MCF 10A (cell line): Measurements from ENCODE around the gene OR10J4. TPM values are rescaled to one million over a fixed set of nuclear protein-coding genes. Genes with fewer than 3 reads are reported as not detected.
"Not testable (repeated sequence)": the region's sequence is repeated elsewhere in the genome, so short reads cannot be mapped to it uniquely, and the experiment has no call there.

Experiments used
- BruUV-seq: library from RNA; stranded (reverse); fragments of 400-500 nt; replicated peaks from 2 replicates; lab custom pipeline; 2021; lab: Mats Ljungman, UMichigan
- CTCF ChIA-PET: fragments of 300-600 bp; sonication (Branson Sonifier 250); formaldehyde crosslinking; extraction: SDS; loops from one replicate; lab custom pipeline; 2021; ENCODE audit warnings: antibody characterized with exemption, inconsistent platforms; lab: Yijun Ruan, JAX
- POLR2A ChIA-PET: fragments of 300-600, 350-650 bp; sonication (Branson Sonifier 250); formaldehyde crosslinking; extraction: SDS; loops from one replicate; lab custom pipeline; 2020; ENCODE audit warnings: antibody characterized with exemption, inconsistent platforms; lab: Yijun Ruan, JAX
- DNase-seq: peaks from one replicate; pipeline ENCODE4 v3.0.0-alpha.2; 2018; ENCODE audit not compliant: unreplicated experiment
- H3K27ac Mint-ChIP-seq: one replicate; pipeline ENCODE4 v1.8.0; 2022; ENCODE audit warnings: mild to moderate bottlenecking, low read depth, mixed read lengths; ENCODE audit not compliant: unreplicated experiment
- H3K27me3 Mint-ChIP-seq: one replicate; pipeline ENCODE4 v1.8.0; 2022; ENCODE audit warnings: mixed read lengths; ENCODE audit not compliant: insufficient read depth, unreplicated experiment
- H3K36me3 Mint-ChIP-seq: one replicate; pipeline ENCODE4 v1.8.0; 2022; ENCODE audit warnings: mild to moderate bottlenecking, moderate library complexity, mixed read lengths; ENCODE audit not compliant: insufficient read depth, unreplicated experiment
- H3K4me1 Mint-ChIP-seq: one replicate; pipeline ENCODE4 v1.8.0; 2022; ENCODE audit warnings: mixed read lengths; ENCODE audit not compliant: insufficient read depth, unreplicated experiment
- H3K4me3 Mint-ChIP-seq: one replicate; pipeline ENCODE4 v1.8.0; 2022; ENCODE audit warnings: mild to moderate bottlenecking, moderate library complexity, mixed read lengths; ENCODE audit not compliant: unreplicated experiment
- H3K9me3 Mint-ChIP-seq: one replicate; pipeline ENCODE4 v1.8.0; 2022; ENCODE audit warnings: mixed read lengths; ENCODE audit not compliant: unreplicated experiment
- intact Hi-C: fragments of 100-400 bp; cut with micrococcal nuclease; formaldehyde crosslinking; loops from 2 replicates; pipeline ENCODE4 v1.14.1; 2022
- total RNA-seq: library from RNA; stranded (reverse); gene quantifications from 2 replicates; pipeline ENCODE4 v1.2.3, GENCODE V29; 2022
- TF ChIP-seq, protein P1 (sequence below): fragments of 200-600 bp; IDR thresholded peaks from one replicate; pipeline ENCODE4 v1.8.0; 2022; ENCODE audit warnings: antibody characterized with exemption, mild to moderate bottlenecking; ENCODE audit not compliant: unreplicated experiment

The OR10J4 gene
- total RNA-seq, 1 experiment from 2014 or later: not detected

DNA sequence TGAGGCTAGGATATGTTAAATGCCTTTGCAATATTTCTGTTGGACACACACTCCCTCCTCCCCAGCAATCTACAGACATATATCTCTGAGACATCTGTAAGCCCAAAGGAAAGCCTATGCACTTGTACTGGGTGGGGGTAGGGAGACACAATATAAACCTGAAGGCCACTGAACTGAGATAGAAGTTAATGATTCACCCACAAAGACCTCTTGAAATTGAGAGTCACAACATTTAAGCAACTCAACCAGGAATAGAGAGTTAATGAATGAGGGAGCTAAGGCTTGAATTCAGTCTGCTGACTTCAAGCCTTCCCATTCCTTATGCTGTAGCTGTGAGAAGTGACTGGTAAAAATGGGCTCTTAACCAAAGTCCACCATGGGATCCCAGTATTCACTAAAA is 12.5 kb downstream of the OR10J4 start:
- TF ChIP-seq, protein P1, sequence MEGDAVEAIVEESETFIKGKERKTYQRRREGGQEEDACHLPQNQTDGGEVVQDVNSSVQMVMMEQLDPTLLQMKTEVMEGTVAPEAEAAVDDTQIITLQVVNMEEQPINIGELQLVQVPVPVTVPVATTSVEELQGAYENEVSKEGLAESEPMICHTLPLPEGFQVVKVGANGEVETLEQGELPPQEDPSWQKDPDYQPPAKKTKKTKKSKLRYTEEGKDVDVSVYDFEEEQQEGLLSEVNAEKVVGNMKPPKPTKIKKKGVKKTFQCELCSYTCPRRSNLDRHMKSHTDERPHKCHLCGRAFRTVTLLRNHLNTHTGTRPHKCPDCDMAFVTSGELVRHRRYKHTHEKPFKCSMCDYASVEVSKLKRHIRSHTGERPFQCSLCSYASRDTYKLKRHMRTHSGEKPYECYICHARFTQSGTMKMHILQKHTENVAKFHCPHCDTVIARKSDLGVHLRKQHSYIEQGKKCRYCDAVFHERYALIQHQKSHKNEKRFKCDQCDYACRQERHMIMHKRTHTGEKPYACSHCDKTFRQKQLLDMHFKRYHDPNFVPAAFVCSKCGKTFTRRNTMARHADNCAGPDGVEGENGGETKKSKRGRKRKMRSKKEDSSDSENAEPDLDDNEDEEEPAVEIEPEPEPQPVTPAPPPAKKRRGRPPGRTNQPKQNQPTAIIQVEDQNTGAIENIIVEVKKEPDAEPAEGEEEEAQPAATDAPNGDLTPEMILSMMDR: no peak
- DNase-seq: no peak
- POLR2A ChIA-PET: interaction anchor here (1.2 kb wide), 1 partner anchor 25 kb away, joined by 3 read pairs; no protein-coding TSS in a partner anchor
- Mint-ChIP-seq H3K27ac (no peak overlapping the region), H3K36me3 (no peaks in the 10 kb centered on the region), H3K4me3 (no peak overlapping the region), H3K27me3 (no peaks in the 10 kb centered on the region), H3K9me3 (peaks cover 22% of the 10 kb centered on the region), H3K4me1 (peaks cover 15% of the 10 kb centered on the region)
- CTCF ChIA-PET: no interaction called here
- intact Hi-C loops: no loop called here
- BruUV-seq: no TSS peak

DNA sequence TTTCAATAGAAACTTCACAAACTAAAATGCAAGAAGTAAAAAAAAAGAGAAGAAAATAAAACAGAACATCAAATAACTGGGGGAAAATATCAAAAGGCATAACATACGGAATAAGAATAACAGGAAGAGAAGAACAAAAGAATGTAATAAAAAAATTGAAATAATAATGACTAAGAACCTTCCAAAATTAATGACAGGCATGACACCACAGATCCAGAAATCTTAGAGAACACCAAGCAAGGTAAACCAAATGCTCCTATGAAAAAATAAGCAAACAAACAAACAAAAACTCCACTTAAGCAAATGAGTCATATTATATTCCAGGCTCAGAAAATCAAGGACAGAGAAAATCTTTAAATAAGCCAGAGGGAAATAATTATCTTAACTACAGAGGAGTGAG is 16.2 kb downstream of the OR10J4 start:
- ChIA-PET CTCF (interaction anchor here (0.8 kb wide), 1 partner anchor 234 kb away, joined by 3 read pairs; no protein-coding TSS in a partner anchor), POLR2A (no interaction called here)
- Mint-ChIP-seq H3K9me3 (peaks cover 37% of the 10 kb centered on the region), H3K27ac (no peak overlapping the region), H3K4me3 (no peak overlapping the region), H3K36me3 (no peaks in the 10 kb centered on the region), H3K4me1 (peaks cover 3% of the 10 kb centered on the region), H3K27me3 (no peaks in the 10 kb centered on the region)
- TF ChIP-seq, protein P1: no peak
- DNase-seq: no peak
- no TSS peak for BruUV-seq
- intact Hi-C loops: no loop called here

DNA sequence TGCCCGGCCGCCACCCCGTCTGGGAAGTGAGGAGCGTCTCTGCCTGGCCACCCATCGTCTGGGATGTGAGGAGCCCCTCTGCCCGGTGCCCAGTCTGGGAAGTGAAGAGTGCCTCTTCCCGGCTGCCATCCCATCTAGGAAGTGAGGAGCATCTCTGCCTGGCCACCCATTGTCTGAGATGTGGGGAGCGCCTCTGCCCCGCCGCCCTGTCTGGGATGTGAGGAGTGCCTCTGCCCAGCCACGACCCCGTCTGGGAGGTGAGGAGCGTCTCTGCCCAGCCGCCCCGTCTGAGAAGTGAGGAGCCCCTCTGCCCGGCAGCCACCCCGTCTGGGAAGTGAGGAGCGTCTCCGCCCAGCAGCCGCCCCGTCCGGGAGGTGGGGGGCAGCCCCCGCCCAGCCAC is 17.6 kb downstream of the OR10J4 start:
- CTCF ChIA-PET: interaction anchor here (0.7 kb wide), 1 partner anchor 57 kb away, joined by 4 read pairs; no protein-coding TSS in a partner anchor
- peaks cover 46% of the 10 kb centered on the region for H3K9me3 Mint-ChIP-seq
- H3K36me3 Mint-ChIP-seq, H3K27ac Mint-ChIP-seq, H3K4me1 Mint-ChIP-seq, H3K4me3 Mint-ChIP-seq, H3K27me3 Mint-ChIP-seq, BruUV-seq, DNase-seq, POLR2A ChIA-PET, intact Hi-C loops: not testable (repeated sequence)

DNA sequence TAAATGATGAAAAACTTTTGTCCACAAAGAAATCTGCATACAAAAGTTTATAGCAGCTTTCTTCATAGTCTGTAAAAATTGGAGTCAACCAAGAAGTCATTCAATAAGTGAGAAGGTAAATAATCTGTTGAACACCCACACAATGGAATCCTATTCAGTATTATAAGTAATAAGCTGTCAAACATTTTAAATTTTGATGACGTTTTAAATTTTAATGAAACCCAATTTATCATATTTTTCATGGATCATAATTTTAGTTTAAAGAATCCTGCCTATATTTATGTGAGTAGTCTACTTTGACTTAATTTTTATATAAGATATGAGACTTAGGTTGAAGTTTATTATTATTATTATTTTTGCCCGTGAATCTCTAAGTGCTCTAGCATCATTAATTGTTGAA is 27.5 kb downstream of the OR10J4 start:
- ChIA-PET POLR2A (interaction anchor here (0.5 to 0.7 kb wide), 2 partner anchors 33 to 320 kb away, joined by 3 read pairs; no protein-coding TSS in a partner anchor), CTCF (interaction anchor here (0.6 to 0.7 kb wide), 2 partner anchors 23 to 433 kb away, joined by 4 read pairs; no protein-coding TSS in a partner anchor)
- Mint-ChIP-seq H3K27ac (no peak overlapping the region), H3K36me3 (no peaks in the 10 kb centered on the region), H3K27me3 (no peaks in the 10 kb centered on the region), H3K4me3 (no peak overlapping the region), H3K4me1 (no peaks in the 10 kb centered on the region), H3K9me3 (peaks cover 33% of the 10 kb centered on the region)
- intact Hi-C loops: no loop called here
- DNase-seq: no peak
- BruUV-seq: no TSS peak
- TF ChIP-seq, protein P1: no peak
